HCT116 (cell line): ENCODE data around the gene RFX2. TPM values are rescaled to one million over a fixed set of nuclear protein-coding genes. Genes with fewer than 3 reads are reported as not detected.
A peak's percentile ranks its signal among the peaks of the same experiment; 100 is the strongest.

Experiments used
- ATAC-seq: fragments of 200-7000 bp; cut with Tn5 transposase; 2 replicates; pipeline ENCODE4 v1.9.1; 2020; ENCODE audit warnings: mild to moderate bottlenecking, moderate library complexity
- Bru-seq: library from RNA; stranded (reverse); fragments of 400-500 nt; gene quantifications from one replicate; lab custom pipeline; 2021; lab: Mats Ljungman, UMichigan
- BruChase-seq, 2 experiments: library from RNA; stranded (reverse); fragments of 400-500 nt; gene quantifications; one replicate each; lab custom pipeline; 2021; lab: Mats Ljungman, UMichigan
- BruUV-seq: library from RNA; stranded (reverse); fragments of 400-500 nt; replicated peaks from 2 replicates; lab custom pipeline; 2021; lab: Mats Ljungman, UMichigan
- CTCF ChIA-PET: fragments of 300-600 bp; sonication (Branson Sonifier 250); formaldehyde crosslinking; loops from one replicate; lab custom pipeline; 2021; ENCODE audit warnings: antibody characterized with exemption; lab: Charles Lee
- POLR2A ChIA-PET: fragments of 300-600, 350-600 bp; sonication (Branson Sonifier 250); formaldehyde crosslinking; loops from one replicate; lab custom pipeline; 2021; ENCODE audit warnings: antibody characterized with exemption; lab: Charles Lee
- RAD21 ChIA-PET, 2 experiments: fragments of 300-600 bp; sonication (Branson Sonifier 250); formaldehyde crosslinking; loops; one replicate each; lab custom pipeline; 2023; ENCODE audit warnings: low total read pairs in 2 of 2; ENCODE audit not compliant: uncharacterized antibody in 2 of 2, unreplicated experiment in 2 of 2, low non-redundant PET in 1 of 2; lab: Charles Lee
- DNase-seq: peaks from one replicate; pipeline ENCODE4 v3.0.0-alpha.2; 2010; ENCODE audit warnings: low read depth, low spot score
- H2AFZ ChIP-seq: fragments of 200-600 bp; shearing (Covaris generic), sonication (generic); 2 replicates; pipeline ENCODE4 v1.6.1; 2017; ENCODE audit warnings: low read depth, mixed run types, mixed read lengths, antibody characterized with exemption, low read length; ENCODE audit not compliant: poor library complexity, severe bottlenecking
- H3K27ac ChIP-seq: 2 replicates; pipeline ENCODE4 v1.5.1; 2012; ENCODE audit warnings: low read depth, low read length
- H3K27me3 ChIP-seq: fragments of 200-600 bp; sonication (generic); 2 replicates; pipeline ENCODE4 v1.6.1; 2016; ENCODE audit warnings: mixed run types, low read length, mixed read lengths; ENCODE audit not compliant: insufficient read depth
- H3K36me3 ChIP-seq, 2 experiments: fragments of 200-500 bp in 1 of 2; fragments of 200-600 bp in 1 of 2; sonication (Bioruptor generic) in 1 of 2; sonication (generic) in 1 of 2; 2 replicates each; pipeline versions ENCODE4 v1.5.1 to v1.6.1; 2014 to 2016; ENCODE audit warnings: low read length in 2 of 2, inconsistent platforms in 1 of 2, mixed read lengths in 1 of 2, mixed run types in 1 of 2; ENCODE audit not compliant: insufficient read depth in 2 of 2, control insufficient read depth in 1 of 2
- H3K4me1 ChIP-seq, 2 experiments: fragments of 200-600 bp in 1 of 2; sonication (generic) in 1 of 2; 2 replicates each; pipeline versions ENCODE4 v1.5.1 to v1.6.1; 2012 to 2017; ENCODE audit warnings: low read length in 2 of 2, inconsistent platforms in 1 of 2, mild to moderate bottlenecking in 1 of 2, mixed read lengths in 1 of 2, mixed run types in 1 of 2, moderate library complexity in 1 of 2; ENCODE audit not compliant: insufficient read depth in 2 of 2, control insufficient read depth in 1 of 2
- H3K4me2 ChIP-seq: fragments of 200-600 bp; sonication (generic); 2 replicates; pipeline ENCODE4 v1.6.1; 2017; ENCODE audit warnings: mixed run types, low read length, mixed read lengths
- H3K4me3 ChIP-seq, 2 experiments: fragments of 200-600 bp in 1 of 2; sonication (generic) in 1 of 2; replicated peaks in 1 of 2; 2 replicates each; pipeline ENCODE4 v1.5.1; 2011 to 2016; ENCODE audit warnings: low read length in 2 of 2, control low read depth in 1 of 2, low read depth in 1 of 2, mild to moderate bottlenecking in 1 of 2, mixed read lengths in 1 of 2, mixed run types in 1 of 2
- H3K79me2 ChIP-seq: fragments of 200-600 bp; sonication (generic); 2 replicates; pipeline ENCODE4 v1.6.1; 2017; ENCODE audit warnings: mild to moderate bottlenecking, mixed run types, low read length, moderate library complexity, mixed read lengths; ENCODE audit not compliant: insufficient read depth
- H3K9ac ChIP-seq: fragments of 200-600 bp; sonication (generic); 2 replicates; pipeline ENCODE4 v1.6.1; 2016; ENCODE audit warnings: low read length, mixed read lengths
- H3K9me2 ChIP-seq: fragments of 200-600 bp; sonication (generic), shearing (Covaris generic); 2 replicates; pipeline ENCODE4 v1.6.1; 2017; ENCODE audit warnings: mixed run types, mild to moderate bottlenecking, moderate library complexity; ENCODE audit not compliant: insufficient read depth
- H3K9me3 ChIP-seq, 2 experiments: fragments of 200-500 bp in 1 of 2; fragments of 200-600 bp in 1 of 2; sonication (Bioruptor generic) in 1 of 2; sonication (generic) in 1 of 2; 2 replicates each; pipeline ENCODE4 v1.6.1; 2014 to 2017; ENCODE audit warnings: low read length in 2 of 2, mixed read lengths in 2 of 2, inconsistent platforms in 1 of 2, low read depth in 1 of 2, mild to moderate bottlenecking in 1 of 2, mixed run types in 1 of 2, moderate library complexity in 1 of 2; ENCODE audit not compliant: control insufficient read depth in 1 of 2, insufficient read depth in 1 of 2
- H4K20me1 ChIP-seq: fragments of 200-600 bp; sonication (generic), shearing (Covaris generic); 2 replicates; pipeline ENCODE4 v1.6.1; 2017; ENCODE audit warnings: mixed run types, mild to moderate bottlenecking, moderate library complexity; ENCODE audit not compliant: insufficient read depth
- CBX3 ChIP-seq: IDR thresholded peaks from 2 replicates; pipeline ENCODE4 v1.6.1; 2012; ENCODE audit warnings: low read depth
- EGR1 ChIP-seq: IDR thresholded peaks from 2 replicates; pipeline ENCODE4 v1.6.1; 2012; ENCODE audit warnings: low read depth
- ELF1 ChIP-seq: IDR thresholded peaks from 2 replicates; pipeline ENCODE4 v1.6.1; 2012; ENCODE audit warnings: low read depth, borderline replicate concordance
- EZH2phosphoT487 ChIP-seq: fragments of 200-600 bp; IDR thresholded peaks from 2 replicates; pipeline ENCODE4 v1.6.1; 2018; ENCODE audit warnings: antibody characterized with exemption, borderline replicate concordance
- FOSL1 ChIP-seq: IDR thresholded peaks from 2 replicates; pipeline ENCODE4 v1.6.1; 2012; ENCODE audit warnings: low read depth
- JUND ChIP-seq: IDR thresholded peaks from 2 replicates; pipeline ENCODE4 v1.6.1; 2012
- POLR2A ChIP-seq: IDR thresholded peaks from 2 replicates; pipeline ENCODE4 v1.7.0; 2011; ENCODE audit warnings: borderline replicate concordance; ENCODE audit not compliant: insufficient read depth, insufficient read length; ENCODE audit errors: extremely low read depth
- POLR2AphosphoS5 ChIP-seq: IDR thresholded peaks from 2 replicates; pipeline ENCODE4 v1.6.1; 2011; ENCODE audit warnings: mild to moderate bottlenecking, low read depth, low read length, moderate library complexity
- SP1 ChIP-seq: IDR thresholded peaks from 2 replicates; pipeline ENCODE4 v1.6.1; 2012; ENCODE audit warnings: low read depth
- SRF ChIP-seq: IDR thresholded peaks from 2 replicates; pipeline ENCODE4 v1.6.1; 2012; ENCODE audit warnings: low read depth
- TCF7L2 ChIP-seq: IDR thresholded peaks from 2 replicates; pipeline ENCODE4 v1.7.0; 2011; ENCODE audit warnings: borderline replicate concordance, inconsistent platforms; ENCODE audit not compliant: insufficient read depth, insufficient read length; ENCODE audit errors: extremely low read depth
- ZFX ChIP-seq: fragments of 450-650 bp; IDR thresholded peaks from 2 replicates; pipeline ENCODE4 v1.6.1; 2017
- intact Hi-C: fragments of 100-400 bp; cut with micrococcal nuclease; formaldehyde crosslinking; loops from 2 replicates; pipeline ENCODE4 v1.10.0; 2022
- long read RNA-seq: library from polyadenylated mRNA; unstranded; transcript quantifications from one replicate; pipeline ENCODE4 v2.0.0, GENCODE V29; 2021; ENCODE audit not compliant: unreplicated experiment
- polyA plus RNA-seq: library from polyadenylated mRNA; unstranded; fragments of >200 nt; gene quantifications from 2 replicates; pipeline ENCODE4 v1.2.1, GENCODE V29; 2012; ENCODE audit warnings: missing spikeins
- total RNA-seq: library from RNA; stranded (reverse); gene quantifications from one replicate; pipeline ENCODE4 v1.2.1, GENCODE V29; 2021; ENCODE audit not compliant: unreplicated experiment
- TF ChIP-seq, protein P1 (sequence below): IDR thresholded peaks from 2 replicates; pipeline ENCODE4 v1.6.1; 2011; ENCODE audit warnings: mild to moderate bottlenecking, low read length, moderate library complexity; ENCODE audit not compliant: insufficient replicate concordance; ENCODE audit errors: extremely low read depth
- TF ChIP-seq, protein P2 (sequence below), 3 experiments: fragments of 200-600 bp in 1 of 3; sonication (generic) in 1 of 3; IDR thresholded peaks in 2 of 3; conservative IDR thresholded peaks in 1 of 3; 2 replicates each; pipeline ENCODE4 v1.5.1; 2012 to 2017; ENCODE audit warnings: low read depth in 2 of 3, low read length in 2 of 3, antibody characterized with exemption in 1 of 3, borderline replicate concordance in 1 of 3, control low read depth in 1 of 3, mild to moderate bottlenecking in 1 of 3, mixed read lengths in 1 of 3, mixed run types in 1 of 3, moderate library complexity in 1 of 3; ENCODE audit not compliant: insufficient read depth in 1 of 3

RFX2 gene
- 13.7 TPM for total RNA-seq
- 9.8 and 9.9 TPM in 2 replicates for polyA plus RNA-seq
- percentile 53 among the genes with signal in this experiment for Bru-seq, nascent RNA
- BruChase-seq, experiment 1, labeled RNA remaining after a 6-hour chase: percentile 55 among the genes with signal in this experiment
- BruChase-seq, experiment 2, labeled RNA remaining after a 2-hour chase: percentile 59 among the genes with signal in this experiment
- long read RNA-seq, partial matches to known transcripts: 25 of 45 reads
- long read RNA-seq, other reads (novel, unspliced or antisense): 17 of 45 reads

DNA sequence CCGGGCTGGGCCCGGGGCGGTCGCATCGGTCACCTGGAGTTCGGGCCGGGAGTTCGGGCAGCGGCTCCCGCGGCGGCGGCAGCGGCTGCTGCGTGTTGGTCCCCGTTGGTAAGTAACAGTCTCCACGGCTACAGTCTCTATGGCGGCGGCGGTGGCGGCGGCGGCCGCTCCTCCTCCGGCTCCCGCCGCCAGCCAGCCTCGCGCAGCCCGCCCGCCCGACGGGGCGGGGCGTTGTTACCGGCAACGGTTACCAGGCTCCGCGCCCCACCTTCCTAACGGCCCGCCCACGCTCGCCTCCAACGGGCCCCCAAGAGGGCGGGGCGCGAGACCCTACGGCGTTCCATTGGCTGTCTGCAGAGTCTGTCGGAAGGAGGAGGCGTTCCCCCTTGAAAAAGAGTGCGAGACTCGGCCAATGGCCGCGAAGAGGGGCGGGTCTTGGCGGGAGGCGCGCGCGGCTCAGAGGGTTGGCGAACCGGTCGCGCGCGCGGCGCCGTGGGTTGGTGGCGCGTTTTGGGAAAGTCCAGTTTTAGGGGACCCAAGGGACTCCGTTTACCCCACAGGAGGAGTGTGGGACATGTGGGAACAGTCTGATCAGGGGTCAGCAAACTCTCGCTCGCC lies at the start of gene RFX2:
Gene RFX2, minus strand, starts transcription at position 141 of the 618 bp plus-strand sequence. CDS start 63,004 bp downstream, outside the sequence.
- no peaks in the 10 kb centered on the region for H3K36me3 ChIP-seq
- peak within 1 kb of the TSS; percentile 78 for H3K9ac ChIP-seq
- ChIA-PET RAD21 (no interaction called here), CTCF (no interaction called here), POLR2A (interaction anchor here (0.7 to 1.2 kb wide), 2 partner anchors 16 to 263 kb away, joined by 3 read pairs; no protein-coding TSS in a partner anchor)
- H3K4me2 ChIP-seq: peak within 1 kb of the TSS; percentile 89
- DNase-seq (peak; percentile 97), ATAC-seq (peak; percentile 97)
- H3K27me3 ChIP-seq: no peaks in the 10 kb centered on the region
- H4K20me1 ChIP-seq: no peaks in the 10 kb centered on the region
- H3K4me1 ChIP-seq: peaks cover 6 to 14% of the 10 kb centered on the region in 2 experiments; a peak in 3 of 4 replicates
- H3K79me2 ChIP-seq: peaks cover 17% of the 10 kb centered on the region
- H3K4me3 ChIP-seq: peak within 1 kb of the TSS; percentile 69 to 76
- no peak within 1 kb of the TSS; the same call in 1 of the 2 replicates for H3K27ac ChIP-seq
- H3K9me2 ChIP-seq: no peaks in the 10 kb centered on the region
- no peak for TF ChIP-seq POLR2A
- TF ChIP-seq ZFX: no peak
- TF ChIP-seq TCF7L2: no peak
- TF ChIP-seq, protein P1, sequence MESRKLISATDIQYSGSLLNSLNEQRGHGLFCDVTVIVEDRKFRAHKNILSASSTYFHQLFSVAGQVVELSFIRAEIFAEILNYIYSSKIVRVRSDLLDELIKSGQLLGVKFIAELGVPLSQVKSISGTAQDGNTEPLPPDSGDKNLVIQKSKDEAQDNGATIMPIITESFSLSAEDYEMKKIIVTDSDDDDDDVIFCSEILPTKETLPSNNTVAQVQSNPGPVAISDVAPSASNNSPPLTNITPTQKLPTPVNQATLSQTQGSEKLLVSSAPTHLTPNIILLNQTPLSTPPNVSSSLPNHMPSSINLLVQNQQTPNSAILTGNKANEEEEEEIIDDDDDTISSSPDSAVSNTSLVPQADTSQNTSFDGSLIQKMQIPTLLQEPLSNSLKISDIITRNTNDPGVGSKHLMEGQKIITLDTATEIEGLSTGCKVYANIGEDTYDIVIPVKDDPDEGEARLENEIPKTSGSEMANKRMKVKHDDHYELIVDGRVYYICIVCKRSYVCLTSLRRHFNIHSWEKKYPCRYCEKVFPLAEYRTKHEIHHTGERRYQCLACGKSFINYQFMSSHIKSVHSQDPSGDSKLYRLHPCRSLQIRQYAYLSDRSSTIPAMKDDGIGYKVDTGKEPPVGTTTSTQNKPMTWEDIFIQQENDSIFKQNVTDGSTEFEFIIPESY: no peak
- TF ChIP-seq POLR2AphosphoS5: peak; percentile 75
- TF ChIP-seq ELF1: no peak
- no peak for TF ChIP-seq SRF
- TF ChIP-seq FOSL1: no peak
- peak; percentile 99 for TF ChIP-seq EGR1
- TF ChIP-seq, protein P2, sequence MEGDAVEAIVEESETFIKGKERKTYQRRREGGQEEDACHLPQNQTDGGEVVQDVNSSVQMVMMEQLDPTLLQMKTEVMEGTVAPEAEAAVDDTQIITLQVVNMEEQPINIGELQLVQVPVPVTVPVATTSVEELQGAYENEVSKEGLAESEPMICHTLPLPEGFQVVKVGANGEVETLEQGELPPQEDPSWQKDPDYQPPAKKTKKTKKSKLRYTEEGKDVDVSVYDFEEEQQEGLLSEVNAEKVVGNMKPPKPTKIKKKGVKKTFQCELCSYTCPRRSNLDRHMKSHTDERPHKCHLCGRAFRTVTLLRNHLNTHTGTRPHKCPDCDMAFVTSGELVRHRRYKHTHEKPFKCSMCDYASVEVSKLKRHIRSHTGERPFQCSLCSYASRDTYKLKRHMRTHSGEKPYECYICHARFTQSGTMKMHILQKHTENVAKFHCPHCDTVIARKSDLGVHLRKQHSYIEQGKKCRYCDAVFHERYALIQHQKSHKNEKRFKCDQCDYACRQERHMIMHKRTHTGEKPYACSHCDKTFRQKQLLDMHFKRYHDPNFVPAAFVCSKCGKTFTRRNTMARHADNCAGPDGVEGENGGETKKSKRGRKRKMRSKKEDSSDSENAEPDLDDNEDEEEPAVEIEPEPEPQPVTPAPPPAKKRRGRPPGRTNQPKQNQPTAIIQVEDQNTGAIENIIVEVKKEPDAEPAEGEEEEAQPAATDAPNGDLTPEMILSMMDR (IDR thresholded peaks at IDR 0.05 in 2 of 3, conservative IDR thresholded peaks at IDR 0.05 in 1 of 3; ENCODE audit: borderline replicate concordance in 1 of 3, insufficient read depth in 1 of 3, low read depth in 2 of 3, low read length in 2 of 3): no peak
- peak; percentile 97 for TF ChIP-seq SP1
- TF ChIP-seq EZH2phosphoT487: no peak
- TF ChIP-seq CBX3: no peak
- TF ChIP-seq JUND: no peak
- peak within 1 kb of the TSS; percentile 74 for H2AFZ ChIP-seq
- intact Hi-C loops: no loop called here
- BruUV-seq: no TSS peak
- no peaks in the 10 kb centered on the region for H3K9me3 ChIP-seq
